H1 (cell line): ENCODE data around the gene NOLC1. TPM values are rescaled to one million over a fixed set of nuclear protein-coding genes. Genes with fewer than 3 reads are reported as not detected.

Source experiments
- CTCF ChIA-PET: fragments of 300-600 bp; sonication (Branson Sonifier 250); formaldehyde crosslinking; loops from one replicate; lab custom pipeline; 2021; ENCODE audit not compliant: partially characterized antibody; lab: Charles Lee
- POLR2A ChIA-PET: fragments of 300-600 bp; sonication (Branson Sonifier 250); formaldehyde crosslinking; loops from one replicate; lab custom pipeline; 2021; ENCODE audit warnings: inconsistent platforms; ENCODE audit not compliant: partially characterized antibody; lab: Charles Lee
- DNase-seq, 2 experiments: peaks; one replicate each; pipeline versions ENCODE4 v3.0.0 to v3.0.0-alpha.2; 2010 to 2022; ENCODE audit warnings: low spot score in 2 of 2, low read depth in 1 of 2, mixed read lengths in 1 of 2
- FAIRE-seq: peaks from 2 replicates; lab custom pipeline; 2011; peaks lifted over from hg19 to GRCh38; lab: Jason Lieb, UNC
- H2AFZ ChIP-seq: 2 replicates; pipeline ENCODE4 v1.8.1; 2012; ENCODE audit warnings: low read length, inconsistent platforms
- H2AK5ac ChIP-seq: 2 replicates; pipeline ENCODE4 v1.6.1; 2013; ENCODE audit warnings: low read depth, low read length
- H2BK120ac ChIP-seq: replicated peaks from 2 replicates; pipeline ENCODE3; 2013; ENCODE audit warnings: low read depth, low read length, inconsistent platforms
- H2BK12ac ChIP-seq: 2 replicates; pipeline ENCODE4 v1.6.1; 2013; ENCODE audit warnings: low read depth, low read length
- H2BK15ac ChIP-seq: 2 replicates; pipeline ENCODE4 v1.6.1; 2013; ENCODE audit warnings: low read length
- H2BK20ac ChIP-seq: 2 replicates; pipeline ENCODE4 v1.6.1; 2013; ENCODE audit warnings: low read length
- H2BK5ac ChIP-seq: 2 replicates; pipeline ENCODE4 v1.6.1; 2013; ENCODE audit warnings: low read depth, low read length
- H3K14ac ChIP-seq: 2 replicates; pipeline ENCODE4 v1.6.1; 2013; ENCODE audit warnings: inconsistent platforms; ENCODE audit not compliant: insufficient read length
- H3K18ac ChIP-seq: 2 replicates; pipeline ENCODE4 v1.6.1; 2013; ENCODE audit warnings: low read length; ENCODE audit errors: extremely low read depth
- H3K23ac ChIP-seq: 2 replicates; pipeline ENCODE4 v1.6.1; 2013; ENCODE audit warnings: inconsistent platforms; ENCODE audit not compliant: insufficient read length
- H3K23me2 ChIP-seq: 2 replicates; pipeline ENCODE4 v1.6.1; 2013; ENCODE audit warnings: low read depth, low read length
- H3K27ac ChIP-seq: 2 replicates; pipeline ENCODE4 v1.6.1; 2011; ENCODE audit warnings: low read depth, low read length, inconsistent platforms
- H3K27me3 ChIP-seq, 4 experiments: replicated peaks in 1 of 4; 1 replicate in 1 of 4; 2 replicates in 3 of 4; pipeline versions ENCODE4 v1.6.1 to v1.8.1; 2011 to 2013; ENCODE audit warnings: low read length in 3 of 4, mild to moderate bottlenecking in 3 of 4, inconsistent platforms in 2 of 4, mixed read lengths in 2 of 4, moderate library complexity in 1 of 4; ENCODE audit not compliant: control insufficient read depth in 3 of 4, insufficient read depth in 3 of 4; ENCODE audit errors: extremely low read depth in 1 of 4
- H3K36me3 ChIP-seq, 4 experiments: 2 replicates each; pipeline versions ENCODE4 v1.6.1 to v1.8.1; 2011 to 2013; ENCODE audit warnings: mild to moderate bottlenecking in 4 of 4, low read length in 3 of 4, moderate library complexity in 2 of 4, control low read depth in 1 of 4, inconsistent platforms in 1 of 4; ENCODE audit not compliant: insufficient read depth in 4 of 4, control insufficient read depth in 2 of 4
- H3K4ac ChIP-seq: replicated peaks from 2 replicates; pipeline ENCODE3; 2013; ENCODE audit warnings: low read length, low read depth, mixed read lengths, inconsistent platforms; ENCODE audit not compliant: insufficient read length
- H3K4me1 ChIP-seq, 4 experiments: replicated peaks in 1 of 4; 1 replicate in 1 of 4; 2 replicates in 3 of 4; pipeline versions ENCODE4 v1.6.1 to v1.8.1; 2011 to 2013; ENCODE audit warnings: low read length in 3 of 4, inconsistent platforms in 2 of 4, mixed read lengths in 1 of 4; ENCODE audit not compliant: insufficient read depth in 4 of 4, control insufficient read depth in 3 of 4
- H3K4me2 ChIP-seq, 2 experiments: 2 replicates each; pipeline versions ENCODE4 v1.6.1 to v1.8.1; 2011 to 2013; ENCODE audit warnings: low read depth in 2 of 2, low read length in 2 of 2, control low read depth in 1 of 2, inconsistent platforms in 1 of 2, mild to moderate bottlenecking in 1 of 2; ENCODE audit not compliant: insufficient read depth in 1 of 2
- H3K4me3 ChIP-seq, 4 experiments: fragments of 200-600, 300-600 bp in 1 of 4; sonication (generic), shearing (Covaris generic), sonication (Bioruptor Twin) in 1 of 4; 2 replicates each; pipeline versions ENCODE4 v1.5.1 to v1.8.1; 2011 to 2016; ENCODE audit warnings: low read length in 4 of 4, low read depth in 3 of 4, control low read depth in 2 of 4, inconsistent platforms in 2 of 4, mild to moderate bottlenecking in 2 of 4, mixed read lengths in 1 of 4, moderate library complexity in 1 of 4; ENCODE audit not compliant: insufficient read depth in 2 of 4; ENCODE audit errors: extremely low read depth in 1 of 4
- H3K56ac ChIP-seq: replicated peaks from 2 replicates; pipeline ENCODE3; 2013; ENCODE audit warnings: low read depth, mild to moderate bottlenecking, mixed read lengths, low read length, inconsistent platforms; ENCODE audit not compliant: insufficient read length
- H3K79me1 ChIP-seq: 2 replicates; pipeline ENCODE4 v1.6.1; 2013; ENCODE audit warnings: low read depth, low read length, control low read depth
- H3K79me2 ChIP-seq, 2 experiments: 2 replicates each; pipeline versions ENCODE4 v1.6.1 to v1.8.1; 2012 to 2013; ENCODE audit warnings: low read length in 2 of 2, mild to moderate bottlenecking in 2 of 2, inconsistent platforms in 1 of 2; ENCODE audit not compliant: insufficient read depth in 2 of 2, control insufficient read depth in 1 of 2
- H3K9ac ChIP-seq, 4 experiments: replicated peaks in 1 of 4; 1 replicate in 1 of 4; 2 replicates in 3 of 4; pipeline versions ENCODE4 v1.6.1 to v1.8.1; 2011 to 2013; ENCODE audit warnings: low read depth in 3 of 4, low read length in 3 of 4, control low read depth in 2 of 4, mild to moderate bottlenecking in 2 of 4, moderate library complexity in 2 of 4, inconsistent platforms in 1 of 4; ENCODE audit errors: extremely low read depth in 1 of 4
- H3K9me3 ChIP-seq, 2 experiments: 2 replicates each; pipeline versions ENCODE4 v1.6.1 to v1.8.1; 2012 to 2013; ENCODE audit warnings: mild to moderate bottlenecking in 2 of 2, moderate library complexity in 2 of 2, control low read depth in 1 of 2, inconsistent platforms in 1 of 2, low read depth in 1 of 2, low read length in 1 of 2, mixed read lengths in 1 of 2; ENCODE audit not compliant: insufficient read depth in 2 of 2
- H4K20me1 ChIP-seq, 2 experiments: replicated peaks in 1 of 2; 2 replicates each; pipeline versions ENCODE3 to v1.8.1; 2011 to 2013; ENCODE audit warnings: inconsistent platforms in 2 of 2, low read length in 2 of 2, mild to moderate bottlenecking in 1 of 2; ENCODE audit not compliant: insufficient read depth in 2 of 2, control insufficient read depth in 1 of 2
- H4K5ac ChIP-seq: 2 replicates; pipeline ENCODE4 v1.6.1; 2013; ENCODE audit warnings: low read length, low read depth, mixed read lengths, inconsistent platforms; ENCODE audit not compliant: insufficient read length
- H4K8ac ChIP-seq: 2 replicates; pipeline ENCODE4 v1.8.0; 2013; ENCODE audit warnings: mild to moderate bottlenecking, moderate library complexity, low read length, inconsistent platforms; ENCODE audit not compliant: insufficient read depth; ENCODE audit errors: extremely low read depth
- H4K91ac ChIP-seq: replicated peaks from 2 replicates; pipeline ENCODE3; 2013; ENCODE audit warnings: low read length, mixed read lengths, inconsistent platforms; ENCODE audit not compliant: insufficient read length
- CHD2 ChIP-seq: IDR thresholded peaks from 2 replicates; pipeline ENCODE4 v1.6.1; 2012; ENCODE audit warnings: low read length, improper control_type of control experiment
- CREB1 ChIP-seq: IDR thresholded peaks from 2 replicates; pipeline ENCODE4 v1.6.1; 2012; ENCODE audit warnings: inconsistent platforms
- E2F6 ChIP-seq: IDR thresholded peaks from 2 replicates; pipeline ENCODE4 v1.6.1; 2012; ENCODE audit warnings: inconsistent platforms
- FOSL1 ChIP-seq: IDR thresholded peaks from 2 replicates; pipeline ENCODE4 v1.6.1; 2011; ENCODE audit warnings: mild to moderate bottlenecking, low read depth, low read length, moderate library complexity; ENCODE audit not compliant: insufficient read depth
- HDAC2 ChIP-seq, 2 experiments: fragments of 300-600 bp in 1 of 2; sonication (generic) in 1 of 2; IDR thresholded peaks; 2 replicates each; pipeline ENCODE4 v1.6.1; 2011 to 2012; ENCODE audit warnings: low read depth in 2 of 2, low read length in 2 of 2, mild to moderate bottlenecking in 2 of 2, moderate library complexity in 2 of 2, borderline replicate concordance in 1 of 2, inconsistent platforms in 1 of 2
- JUND ChIP-seq: IDR thresholded peaks from 2 replicates; pipeline ENCODE4 v1.6.1; 2011; ENCODE audit warnings: mild to moderate bottlenecking, improper control_type of control experiment, low read length
- KDM1A ChIP-seq: fragments of 200-600, 300-600 bp; sonication (generic); IDR thresholded peaks from 2 replicates; pipeline ENCODE4 v1.7.1; 2016; ENCODE audit warnings: mild to moderate bottlenecking, low read length, borderline replicate concordance
- NRF1 ChIP-seq: IDR thresholded peaks from 2 replicates; pipeline ENCODE4 v1.6.1; 2011; ENCODE audit warnings: mild to moderate bottlenecking, low read depth, low read length, improper control_type of control experiment
- RBBP5 ChIP-seq: IDR thresholded peaks from 2 replicates; pipeline ENCODE4 v1.7.1; 2012; ENCODE audit warnings: low read depth, mild to moderate bottlenecking, inconsistent platforms, low read length, moderate library complexity, borderline replicate concordance
- SIRT6 ChIP-seq: IDR thresholded peaks from one replicate; pipeline ENCODE4 v1.7.1; 2012; ENCODE audit warnings: low read length, inconsistent platforms
- SIX5 ChIP-seq: IDR thresholded peaks from 2 replicates; pipeline ENCODE4 v1.6.1; 2011; ENCODE audit warnings: mild to moderate bottlenecking, low read depth, low read length
- SUZ12 ChIP-seq: fragments of 200-600 bp; sonication (generic); IDR thresholded peaks from 2 replicates; pipeline ENCODE4 v1.6.1; 2012; ENCODE audit warnings: mild to moderate bottlenecking, inconsistent platforms, low read length, moderate library complexity, mixed read lengths
- ZNF274 ChIP-seq: IDR thresholded peaks from 2 replicates; pipeline ENCODE4 v1.7.0; 2012; ENCODE audit warnings: low read length, borderline replicate concordance; ENCODE audit errors: extremely low read depth
- WGBS, 2 experiments: shearing (Covaris generic) in 1 of 2; methylation state at CpG; one replicate each; pipeline versions ENCODE4 v1.1.6 to v1.1.7; 2013 to 2015; ENCODE audit warnings: low lambda C conversion rate in 2 of 2, mixed read lengths in 2 of 2, inconsistent platforms in 1 of 2, low coverage in 1 of 2, missing lambda C conversion rate in 1 of 2; ENCODE audit not compliant: insufficient replicate concordance in 2 of 2, insufficient coverage in 1 of 2, insufficient read length in 1 of 2; ENCODE audit errors: extremely low coverage in 1 of 2, missing lambda C conversion rate in 1 of 2; 5-methylcytosine and 5-hydroxymethylcytosine counted together
- polyA plus RNA-seq, 7 experiments: library from polyadenylated mRNA; depleted of rRNA in 3 of 7; stranded (reverse) in 5 of 7; unstranded in 2 of 7; fragments of >200 nt in 5 of 7; fragments of 200-250 nt in 2 of 7; gene quantifications; 1 replicate in 5 of 7; 2 replicates in 1 of 7; 4 replicates in 1 of 7; pipeline versions ENCODE4 v1.2.1 to v1.2.3, GENCODE V29; 2011 to 2013; ENCODE audit warnings: missing spikeins in 2 of 7, mixed read lengths in 2 of 7
- total RNA-seq: library from RNA; stranded (reverse); fragmentation: NEBNext Ultra II Directional; extraction: Animal tissue kit (Norgen Biotek cat#: 25700); gene quantifications from 2 replicates; pipeline ENCODE4 v1.2.1, GENCODE V29; 2021

NOLC1 gene
- total and polyA plus RNA-seq, 2 of the 8 experiments (the other 6 are each of a cell fraction or from before 2014, with no cell fraction given): 86.3 to 191 TPM

GRCh38 chr10:102116656-102117055 lies 35.5 kb upstream of the NOLC1 start:
- FAIRE-seq (no peak), DNase-seq (no peak)
- Histone ChIP-seq H3K4me3 (peak overlapping the region in 1 of 4 experiments; percentile 93; a peak in 2 of 8 replicates), H2BK12ac (peak overlapping the region; percentile 30; the same call in 1 of the 2 replicates), H2BK15ac (no peak overlapping the region), H3K14ac (no peak overlapping the region), H4K91ac (peak overlapping the region; percentile 97), H2BK5ac (peak overlapping the region; percentile 86; the same call in 1 of the 2 replicates), H2AK5ac (no peak overlapping the region; the same call in 1 of the 2 replicates), H3K36me3 (peaks cover 0 to 3% (median under 1%) of the 10 kb centered on the region in 4 experiments; a peak in 2 of 8 replicates), H3K4ac (no peak overlapping the region), H3K9ac (no peak overlapping the region), H2BK120ac (no peak overlapping the region), H4K20me1 (peaks cover 19 to 22% of the 10 kb centered on the region in 2 experiments), H3K79me1 (peaks cover 8% of the 10 kb centered on the region; the same call in 1 of the 2 replicates), H4K8ac (no peak overlapping the region), H2BK20ac (0 out of 2 replicates have a peak overlapping the region, but pooled peaks have one; percentile 11), H2AFZ (no peak overlapping the region), H3K4me1 (peaks cover 22 to 49% (median 31%) of the 10 kb centered on the region in 4 experiments), H3K18ac (peak overlapping the region; percentile 84), H3K23ac (no peak overlapping the region), H3K9me3 (no peaks in the 10 kb centered on the region), H3K79me2 (peaks cover 24 to 69% of the 10 kb centered on the region in 2 experiments), H3K23me2 (peaks cover 23% of the 10 kb centered on the region), H3K27me3 (no peaks in the 10 kb centered on the region), H3K27ac (peak overlapping the region; percentile 75), H3K4me2 (peak overlapping the region; percentile 65 to 94), H4K5ac (peak overlapping the region; percentile 73), H3K56ac (no peak overlapping the region)
- ChIA-PET CTCF (interaction anchor here (0.6 to 1.2 kb wide), 3 partner anchors 11 to 511 kb away, joined by 3 to 4 read pairs (median 3); no protein-coding TSS in a partner anchor), POLR2A (interaction anchor here (1.0 to 5.0 kb wide), 8 partner anchors 8 to 319 kb away, joined by 3 to 30 read pairs (median 4); partner anchors contain the start of genes ARMH3, NOLC1 and PPRC1)
- 96% methylated on average over 1 of the region's 1 CpG; no CpG with 5 or more reads in 1 of the 2 experiments for WGBS, 2 experiments
- TF ChIP-seq ZNF274 (no peak), JUND (no peak), FOSL1 (no peak), SIX5 (no peak), KDM1A (no peak), SIRT6 (no peak), E2F6 (no peak), CREB1 (no peak), RBBP5 (no peak), HDAC2 (IDR thresholded peaks at IDR 0.05; ENCODE audit: borderline replicate concordance in 1 of 2, low read depth in 2 of 2, low read length in 2 of 2) (no peak), NRF1 (no peak), SUZ12 (no peak), CHD2 (no peak)
